Liver (tissue), 9 donors: Measurements from ENCODE around the gene BTBD1. TPM values are rescaled to one million over a fixed set of nuclear protein-coding genes. Genes with fewer than 3 reads are reported as not detected.

Experiments used
- DNase-seq: peaks from one replicate; pipeline ENCODE4 v3.0.0-alpha.2; 2017; ENCODE audit warnings: low spot score
- H3K27ac ChIP-seq, 2 donors: one replicate each; pipeline ENCODE4 v1.7.0; 2013; ENCODE audit warnings: inconsistent platforms in 2 of 2, low read length in 2 of 2, control low read depth in 1 of 2, low read depth in 1 of 2, mild to moderate bottlenecking in 1 of 2
- H3K27me3 ChIP-seq, 4 donors: one replicate each; pipeline versions ENCODE4 v1.6.1 to v1.7.0; 2013; ENCODE audit warnings: low read length in 3 of 4, inconsistent platforms in 1 of 4, mild to moderate bottlenecking in 1 of 4, moderate library complexity in 1 of 4; ENCODE audit not compliant: control insufficient read depth in 4 of 4, insufficient read depth in 4 of 4
- H3K36me3 ChIP-seq, 4 donors: one replicate each; pipeline versions ENCODE4 v1.6.1 to v1.7.0; 2013; ENCODE audit warnings: low read length in 3 of 4, mild to moderate bottlenecking in 3 of 4, low read depth in 1 of 4, moderate library complexity in 1 of 4; ENCODE audit not compliant: control insufficient read depth in 4 of 4, insufficient read depth in 3 of 4
- H3K4me1 ChIP-seq, 4 donors: one replicate each; pipeline versions ENCODE4 v1.6.1 to v1.7.0; 2013; ENCODE audit warnings: low read length in 3 of 4, mild to moderate bottlenecking in 3 of 4, moderate library complexity in 1 of 4; ENCODE audit not compliant: control insufficient read depth in 4 of 4, insufficient read depth in 4 of 4
- H3K4me3 ChIP-seq, 3 donors: one replicate each; pipeline versions ENCODE4 v1.6.1 to v1.7.0; 2013; ENCODE audit warnings: low read length in 3 of 3, control low read depth in 1 of 3, low read depth in 1 of 3, mild to moderate bottlenecking in 1 of 3
- H3K9ac ChIP-seq, 2 donors: one replicate each; pipeline ENCODE4 v1.7.0; 2013; ENCODE audit warnings: low read length in 2 of 2, mild to moderate bottlenecking in 2 of 2, moderate library complexity in 2 of 2, control low read depth in 1 of 2, low read depth in 1 of 2
- H3K9me3 ChIP-seq, 4 donors: one replicate each; pipeline versions ENCODE4 v1.6.1 to v1.7.0; 2013; ENCODE audit warnings: low read length in 3 of 4; ENCODE audit not compliant: control insufficient read depth in 4 of 4
- ATF3 ChIP-seq: IDR thresholded peaks from 2 replicates; pipeline ENCODE4 v1.6.1; 2016; ENCODE audit warnings: antibody characterized with exemption
- CTCF ChIP-seq: fragments of 150-350 bp; IDR thresholded peaks from 2 replicates; pipeline ENCODE4 v1.5.1; 2017; ENCODE audit warnings: improper control_type of control experiment, low read depth, low read length; ENCODE audit not compliant: missing input control
- EGR1 ChIP-seq, 2 donors: IDR thresholded peaks; 2 replicates each; pipeline ENCODE4 v1.6.1; 2016 to 2018; ENCODE audit warnings: antibody characterized with exemption in 2 of 2, low read depth in 2 of 2
- FOXA1 ChIP-seq: IDR thresholded peaks from 2 replicates; pipeline ENCODE4 v1.6.1; 2016; ENCODE audit warnings: antibody characterized with exemption
- FOXA2 ChIP-seq: IDR thresholded peaks from 2 replicates; pipeline ENCODE4 v1.6.1; 2016; ENCODE audit warnings: antibody characterized with exemption
- GABPA ChIP-seq, 2 donors: IDR thresholded peaks in 1 of 2; conservative IDR thresholded peaks in 1 of 2; 2 replicates each; pipeline ENCODE4 v1.6.1; 2016; ENCODE audit warnings: antibody characterized with exemption in 2 of 2, mild to moderate bottlenecking in 1 of 2, moderate library complexity in 1 of 2
- HNF4A ChIP-seq, 2 donors: conservative IDR thresholded peaks; 2 replicates each; pipeline ENCODE4 v1.6.1; 2016; ENCODE audit warnings: antibody characterized with exemption in 2 of 2, mild to moderate bottlenecking in 2 of 2
- HNF4G ChIP-seq: IDR thresholded peaks from 2 replicates; pipeline ENCODE4 v1.6.1; 2016; ENCODE audit warnings: antibody characterized with exemption
- JUND ChIP-seq, 2 donors: IDR thresholded peaks; 2 replicates each; pipeline ENCODE4 v1.6.1; 2016; ENCODE audit warnings: antibody characterized with exemption in 2 of 2
- NR2F2 ChIP-seq: IDR thresholded peaks from 2 replicates; pipeline ENCODE4 v1.6.1; 2016; ENCODE audit warnings: antibody characterized with exemption
- RAD21 ChIP-seq, 2 donors: IDR thresholded peaks; 2 replicates each; pipeline ENCODE4 v1.6.1; 2016; ENCODE audit warnings: antibody characterized with exemption in 2 of 2, mild to moderate bottlenecking in 2 of 2
- REST ChIP-seq: IDR thresholded peaks from 2 replicates; pipeline ENCODE4 v1.6.1; 2016; ENCODE audit warnings: antibody characterized with exemption, mild to moderate bottlenecking
- RXRA ChIP-seq, 2 donors: IDR thresholded peaks; 2 replicates each; pipeline ENCODE4 v1.6.1; 2017 to 2018; ENCODE audit warnings: antibody characterized with exemption in 2 of 2, mild to moderate bottlenecking in 1 of 2
- SP1 ChIP-seq: IDR thresholded peaks from 2 replicates; pipeline ENCODE4 v1.6.1; 2018; ENCODE audit warnings: antibody characterized with exemption, mild to moderate bottlenecking
- TAF1 ChIP-seq: conservative IDR thresholded peaks from 2 replicates; pipeline ENCODE4 v1.6.1; 2016; ENCODE audit warnings: antibody characterized with exemption, mild to moderate bottlenecking
- YY1 ChIP-seq: IDR thresholded peaks from 2 replicates; pipeline ENCODE4 v1.6.1; 2016; ENCODE audit warnings: antibody characterized with exemption, mild to moderate bottlenecking
- ZBTB33 ChIP-seq: IDR thresholded peaks from 2 replicates; pipeline ENCODE4 v1.6.1; 2016; ENCODE audit warnings: antibody characterized with exemption
- WGBS: extraction: QIAGEN DNeasy Blood & Tissue Kit; methylation state at CpG from one replicate; pipeline ENCODE4 v1.1.7; 2013; 5-methylcytosine and 5-hydroxymethylcytosine counted together
- polyA plus RNA-seq, 2 donors: library from polyadenylated mRNA; stranded (reverse) in 1 of 2; unstranded in 1 of 2; fragments of 200-250 nt in 1 of 2; fragments of >200 nt in 1 of 2; fragmentation: Nextera tagmentation in 1 of 2; extraction: Ambion mirVana in 1 of 2; gene quantifications; one replicate each; pipeline versions ENCODE4 v1.2.1 to v1.2.3, GENCODE V29; 2013 to 2015
- total RNA-seq, 2 donors: library from RNA; depleted of rRNA; stranded (reverse); fragments of >200 nt; gene quantifications; one replicate each; pipeline ENCODE4 v1.2.3, GENCODE V29; 2014
- donor health status: healthy.
- donor health status: healthy.
- donor health status: healthy.
- donor health status: healthy.
- donor health status: healthy.

Gene BTBD1
- total and polyA plus RNA-seq, 4 donors: 8.6 to 43.9 (median 27.6) TPM

- H3K27me3 ChIP-seq: no peaks in the 10 kb centered on the region
- H3K36me3 ChIP-seq: peaks cover 9 to 34% (median 22%) of the 10 kb centered on the region in 4 donors
- DNase-seq: no peak
- H3K9me3 ChIP-seq: no peaks in the 10 kb centered on the region
- H3K4me1 ChIP-seq: no peaks in the 10 kb centered on the region
- no peak overlapping the region for H3K27ac ChIP-seq
- no peak for TF ChIP-seq REST
- TF ChIP-seq RAD21 (IDR thresholded peaks at IDR 0.05): no peak
- no peak for TF ChIP-seq ZBTB33
- TF ChIP-seq TAF1: no peak
- TF ChIP-seq GABPA (IDR thresholded peaks at IDR 0.05 in 1 of 2, conservative IDR thresholded peaks at IDR 0.05 in 1 of 2): no peak
- TF ChIP-seq FOXA2: no peak
- no peak for TF ChIP-seq FOXA1
- TF ChIP-seq HNF4A (conservative IDR thresholded peaks at IDR 0.05): no peak
- TF ChIP-seq SP1: no peak
- TF ChIP-seq JUND (IDR thresholded peaks at IDR 0.05): no peak
- no peak for TF ChIP-seq CTCF
- no peak for TF ChIP-seq NR2F2
- TF ChIP-seq HNF4G: no peak
- H3K4me3 ChIP-seq: no peak overlapping the region
- no peak overlapping the region for H3K9ac ChIP-seq
- WGBS: 86% methylated on average over 3 of the region's 3 CpGs
Observed at GRCh38 chr15:83046558-83047127, 20.4 kb downstream of the BTBD1 start.

- peaks cover 12 to 50% (median 30%) of the 10 kb centered on the region in 4 donors for H3K36me3 ChIP-seq
- 97% methylated on average over 12 of the region's 12 CpGs for WGBS
- no peak for DNase-seq
- no peak overlapping the region for H3K4me3 ChIP-seq
- no peaks in the 10 kb centered on the region for H3K9me3 ChIP-seq
- no peak overlapping the region for H3K27ac ChIP-seq
- no peak overlapping the region for H3K9ac ChIP-seq
- H3K27me3 ChIP-seq: no peaks in the 10 kb centered on the region
- no peaks in the 10 kb centered on the region for H3K4me1 ChIP-seq
- TF ChIP-seq YY1 (no peak), EGR1 (IDR thresholded peaks at IDR 0.05; ENCODE audit: low read depth in 2 of 2) (no peak), SP1 (no peak), RXRA (IDR thresholded peaks at IDR 0.05) (no peak), CTCF (no peak), ATF3 (no peak), NR2F2 (no peak), RAD21 (IDR thresholded peaks at IDR 0.05) (no peak), REST (no peak), FOXA1 (no peak), HNF4A (conservative IDR thresholded peaks at IDR 0.05) (no peak)
Observed at GRCh38 chr15:83044156-83044555, 22.9 kb downstream of the BTBD1 start.
